ENCODE data around the gene PSME1. TPM values are rescaled to one million over a fixed set of nuclear protein-coding genes. Genes with fewer than 3 reads are reported as not detected.

PSME1 gene
- total and polyA plus RNA-seq, 2 of the 13 experiments (the other 11 are each of a cell fraction or from before 2014, with no cell fraction given) = 159 to 608 TPM

DNA sequence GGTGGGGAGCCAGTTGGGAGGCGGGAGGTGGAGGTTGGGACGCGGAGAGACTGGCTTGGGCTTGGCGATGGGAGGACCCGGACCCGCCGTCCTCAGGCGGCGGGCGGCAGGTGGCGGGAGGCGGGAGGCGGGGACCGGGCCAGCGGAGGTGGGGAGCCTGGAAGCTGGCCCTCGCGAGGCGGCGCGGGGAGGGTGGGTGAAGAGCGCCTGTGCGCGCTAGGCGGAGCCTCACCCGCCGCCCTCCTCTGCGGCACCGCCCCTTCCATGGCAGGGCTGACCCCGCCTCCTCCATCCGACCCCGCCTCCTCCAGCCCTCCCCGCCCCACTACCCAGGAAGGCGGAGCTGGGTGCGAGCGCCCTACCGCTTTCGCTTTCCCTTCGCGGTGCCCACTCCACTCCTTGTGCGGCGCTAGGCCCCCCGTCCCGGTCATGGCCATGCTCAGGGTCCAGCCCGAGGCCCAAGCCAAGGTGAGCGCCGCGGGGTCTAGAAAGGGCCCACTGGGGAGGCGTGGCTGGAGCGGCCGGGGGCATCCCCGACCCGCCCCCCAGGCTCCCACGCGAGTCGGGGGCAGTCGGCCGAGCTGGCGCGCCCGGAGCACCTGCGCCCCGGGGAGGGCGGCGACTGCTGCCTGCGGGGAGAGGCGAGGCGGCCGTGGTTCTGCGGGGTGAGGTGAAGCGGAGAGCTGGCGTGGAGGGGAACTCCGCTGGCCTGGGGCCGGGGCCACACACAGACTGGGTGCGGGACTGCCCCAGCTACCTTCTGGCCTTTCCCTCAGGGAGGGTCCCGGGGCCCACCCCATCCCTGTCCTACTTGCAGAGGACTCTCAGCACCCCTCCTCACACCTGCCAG lies at the start of gene PSME1 (continued):
- TF ChIP-seq KLF15 (CRISPR knock-in tag; IDR thresholded peaks at IDR 0.05; ENCODE audit: borderline replicate concordance) = peak; percentile 93
- peak; percentile 65; the same call in 1 of the 2 replicates for TF ChIP-seq CC2D1A (CRISPR knock-in tag; IDR thresholded peaks at IDR 0.05)
- TF ChIP-seq, protein P1, sequence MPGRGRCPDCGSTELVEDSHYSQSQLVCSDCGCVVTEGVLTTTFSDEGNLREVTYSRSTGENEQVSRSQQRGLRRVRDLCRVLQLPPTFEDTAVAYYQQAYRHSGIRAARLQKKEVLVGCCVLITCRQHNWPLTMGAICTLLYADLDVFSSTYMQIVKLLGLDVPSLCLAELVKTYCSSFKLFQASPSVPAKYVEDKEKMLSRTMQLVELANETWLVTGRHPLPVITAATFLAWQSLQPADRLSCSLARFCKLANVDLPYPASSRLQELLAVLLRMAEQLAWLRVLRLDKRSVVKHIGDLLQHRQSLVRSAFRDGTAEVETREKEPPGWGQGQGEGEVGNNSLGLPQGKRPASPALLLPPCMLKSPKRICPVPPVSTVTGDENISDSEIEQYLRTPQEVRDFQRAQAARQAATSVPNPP (CRISPR knock-in tag; IDR thresholded peaks at IDR 0.05) = peak; percentile 72; the same call in 1 of the 2 replicates
- TF ChIP-seq ZFP36L2 (CRISPR knock-in tag; IDR thresholded peaks at IDR 0.05) = 0 out of 2 replicates have a peak, but pooled peaks have one; percentile 87
- TF ChIP-seq, protein P2, sequence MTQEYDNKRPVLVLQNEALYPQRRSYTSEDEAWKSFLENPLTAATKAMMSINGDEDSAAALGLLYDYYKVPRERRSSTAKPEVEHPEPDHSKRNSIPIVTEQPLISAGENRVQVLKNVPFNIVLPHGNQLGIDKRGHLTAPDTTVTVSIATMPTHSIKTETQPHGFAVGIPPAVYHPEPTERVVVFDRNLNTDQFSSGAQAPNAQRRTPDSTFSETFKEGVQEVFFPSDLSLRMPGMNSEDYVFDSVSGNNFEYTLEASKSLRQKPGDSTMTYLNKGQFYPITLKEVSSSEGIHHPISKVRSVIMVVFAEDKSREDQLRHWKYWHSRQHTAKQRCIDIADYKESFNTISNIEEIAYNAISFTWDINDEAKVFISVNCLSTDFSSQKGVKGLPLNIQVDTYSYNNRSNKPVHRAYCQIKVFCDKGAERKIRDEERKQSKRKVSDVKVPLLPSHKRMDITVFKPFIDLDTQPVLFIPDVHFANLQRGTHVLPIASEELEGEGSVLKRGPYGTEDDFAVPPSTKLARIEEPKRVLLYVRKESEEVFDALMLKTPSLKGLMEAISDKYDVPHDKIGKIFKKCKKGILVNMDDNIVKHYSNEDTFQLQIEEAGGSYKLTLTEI (CRISPR knock-in tag; conservative IDR thresholded peaks at IDR 0.05) = no peak
- TF ChIP-seq MXD4 (CRISPR knock-in tag; IDR thresholded peaks at IDR 0.05) = peak; percentile 98
- TF ChIP-seq ZNF766 (CRISPR knock-in tag; IDR thresholded peaks at IDR 0.05; ENCODE audit: borderline replicate concordance) = peak; percentile 90
- no peak for TF ChIP-seq ZBTB21 (CRISPR knock-in tag; IDR thresholded peaks at IDR 0.05)
- TF ChIP-seq, protein P3, sequence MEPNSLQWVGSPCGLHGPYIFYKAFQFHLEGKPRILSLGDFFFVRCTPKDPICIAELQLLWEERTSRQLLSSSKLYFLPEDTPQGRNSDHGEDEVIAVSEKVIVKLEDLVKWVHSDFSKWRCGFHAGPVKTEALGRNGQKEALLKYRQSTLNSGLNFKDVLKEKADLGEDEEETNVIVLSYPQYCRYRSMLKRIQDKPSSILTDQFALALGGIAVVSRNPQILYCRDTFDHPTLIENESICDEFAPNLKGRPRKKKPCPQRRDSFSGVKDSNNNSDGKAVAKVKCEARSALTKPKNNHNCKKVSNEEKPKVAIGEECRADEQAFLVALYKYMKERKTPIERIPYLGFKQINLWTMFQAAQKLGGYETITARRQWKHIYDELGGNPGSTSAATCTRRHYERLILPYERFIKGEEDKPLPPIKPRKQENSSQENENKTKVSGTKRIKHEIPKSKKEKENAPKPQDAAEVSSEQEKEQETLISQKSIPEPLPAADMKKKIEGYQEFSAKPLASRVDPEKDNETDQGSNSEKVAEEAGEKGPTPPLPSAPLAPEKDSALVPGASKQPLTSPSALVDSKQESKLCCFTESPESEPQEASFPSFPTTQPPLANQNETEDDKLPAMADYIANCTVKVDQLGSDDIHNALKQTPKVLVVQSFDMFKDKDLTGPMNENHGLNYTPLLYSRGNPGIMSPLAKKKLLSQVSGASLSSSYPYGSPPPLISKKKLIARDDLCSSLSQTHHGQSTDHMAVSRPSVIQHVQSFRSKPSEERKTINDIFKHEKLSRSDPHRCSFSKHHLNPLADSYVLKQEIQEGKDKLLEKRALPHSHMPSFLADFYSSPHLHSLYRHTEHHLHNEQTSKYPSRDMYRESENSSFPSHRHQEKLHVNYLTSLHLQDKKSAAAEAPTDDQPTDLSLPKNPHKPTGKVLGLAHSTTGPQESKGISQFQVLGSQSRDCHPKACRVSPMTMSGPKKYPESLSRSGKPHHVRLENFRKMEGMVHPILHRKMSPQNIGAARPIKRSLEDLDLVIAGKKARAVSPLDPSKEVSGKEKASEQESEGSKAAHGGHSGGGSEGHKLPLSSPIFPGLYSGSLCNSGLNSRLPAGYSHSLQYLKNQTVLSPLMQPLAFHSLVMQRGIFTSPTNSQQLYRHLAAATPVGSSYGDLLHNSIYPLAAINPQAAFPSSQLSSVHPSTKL (CRISPR knock-in tag; IDR thresholded peaks at IDR 0.05) = peak; percentile 61; the same call in 1 of the 2 replicates
- 0 out of 2 replicates have a peak, but pooled peaks have one; percentile 32 for TF ChIP-seq SOX13 (IDR thresholded peaks at IDR 0.05)
- TF ChIP-seq SOX13 (CRISPR knock-in tag; conservative IDR thresholded peaks at IDR 0.05 in 1 of 2, IDR thresholded peaks at IDR 0.05 in 1 of 2) = peak in 1 of 2 experiments; percentile 63; a peak in 1 of 4 replicates
- no peak for TF ChIP-seq NCOA5 (CRISPR knock-in tag; IDR thresholded peaks at IDR 0.05)
- no peak; the same call in 1 of the 2 replicates for TF ChIP-seq ZFP1 (CRISPR knock-in tag; IDR thresholded peaks at IDR 0.05)
- no peak for TF ChIP-seq JUND (CRISPR knock-in tag; IDR thresholded peaks at IDR 0.05)
- peak; percentile 93 for TF ChIP-seq YEATS4 (CRISPR knock-in tag; IDR thresholded peaks at IDR 0.05; ENCODE audit: borderline replicate concordance)
- TF ChIP-seq RFXANK (CRISPR knock-in tag; IDR thresholded peaks at IDR 0.05) = peak; percentile 68
- TF ChIP-seq MBNL3 (CRISPR knock-in tag; conservative IDR thresholded peaks at IDR 0.05) = no peak
- TF ChIP-seq, protein P4, sequence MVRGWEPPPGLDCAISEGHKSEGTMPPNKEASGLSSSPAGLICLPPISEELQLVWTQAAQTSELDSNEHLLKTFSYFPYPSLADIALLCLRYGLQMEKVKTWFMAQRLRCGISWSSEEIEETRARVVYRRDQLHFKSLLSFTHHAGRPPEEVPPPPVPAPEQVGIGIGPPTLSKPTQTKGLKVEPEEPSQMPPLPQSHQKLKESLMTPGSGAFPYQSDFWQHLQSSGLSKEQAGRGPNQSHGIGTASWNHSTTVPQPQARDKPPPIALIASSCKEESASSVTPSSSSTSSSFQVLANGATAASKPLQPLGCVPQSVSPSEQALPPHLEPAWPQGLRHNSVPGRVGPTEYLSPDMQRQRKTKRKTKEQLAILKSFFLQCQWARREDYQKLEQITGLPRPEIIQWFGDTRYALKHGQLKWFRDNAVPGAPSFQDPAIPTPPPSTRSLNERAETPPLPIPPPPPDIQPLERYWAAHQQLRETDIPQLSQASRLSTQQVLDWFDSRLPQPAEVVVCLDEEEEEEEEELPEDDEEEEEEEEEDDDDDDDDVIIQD (CRISPR knock-in tag; IDR thresholded peaks at IDR 0.05; ENCODE audit: low read depth) = peak; percentile 82
- TF ChIP-seq ZNF451 (CRISPR knock-in tag; IDR thresholded peaks at IDR 0.05) = peak; percentile 97
- peak; percentile 57; the same call in 1 of the 2 replicates for TF ChIP-seq HNRNPUL1 (IDR thresholded peaks at IDR 0.05; ENCODE audit: low read depth, low read length)
- peak; percentile 94 for TF ChIP-seq MYC (CRISPR knock-in tag; IDR thresholded peaks at IDR 0.05; ENCODE audit: borderline replicate concordance)

Data from HepG2 (cell line).